Endodermal cell (in vitro differentiated cells): ENCODE data around the gene PLA2G4A. TPM values are rescaled to one million over a fixed set of nuclear protein-coding genes. Genes with fewer than 3 reads are reported as not detected.

ENCODE experiments used
- DNase-seq: peaks from one replicate; pipeline ENCODE4 v3.0.0-alpha.2; 2017
- H3K27ac ChIP-seq: 2 replicates; pipeline ENCODE4 v1.5.1; 2013; ENCODE audit warnings: mild to moderate bottlenecking, low read depth, low read length, moderate library complexity
- H3K27me3 ChIP-seq: 2 replicates; pipeline ENCODE4 v1.6.1; 2013; ENCODE audit warnings: mild to moderate bottlenecking, low read length, moderate library complexity; ENCODE audit not compliant: insufficient read depth, control insufficient read depth, poor library complexity, severe bottlenecking
- H3K36me3 ChIP-seq: 2 replicates; pipeline ENCODE4 v1.7.0; 2013; ENCODE audit warnings: mild to moderate bottlenecking, low read length, moderate library complexity; ENCODE audit not compliant: control insufficient read depth, insufficient read depth
- H3K4me1 ChIP-seq: one replicate; pipeline ENCODE4 v1.7.0; 2013; ENCODE audit warnings: low read length; ENCODE audit not compliant: control insufficient read depth, insufficient read depth
- H3K4me3 ChIP-seq: 2 replicates; pipeline ENCODE4 v1.5.1; 2013; ENCODE audit warnings: mild to moderate bottlenecking, low read length, moderate library complexity
- H3K9ac ChIP-seq: 2 replicates; pipeline ENCODE4 v1.6.1; 2013; ENCODE audit warnings: mild to moderate bottlenecking, low read length, moderate library complexity; ENCODE audit not compliant: poor library complexity, severe bottlenecking; ENCODE audit errors: extremely low read depth
- H3K9me3 ChIP-seq: 2 replicates; pipeline ENCODE4 v1.6.1; 2013; ENCODE audit warnings: mild to moderate bottlenecking, low read length, moderate library complexity; ENCODE audit not compliant: control insufficient read depth
- H3K27ac Mint-ChIP-seq: 2 replicates; pipeline ENCODE4 v1.8.0; 2020; ENCODE audit warnings: mixed read lengths
- H3K27me3 Mint-ChIP-seq: 2 replicates; pipeline ENCODE4 v1.8.0; 2021; ENCODE audit warnings: mild to moderate bottlenecking, mixed read lengths; ENCODE audit not compliant: insufficient read depth
- H3K36me3 Mint-ChIP-seq: 2 replicates; pipeline ENCODE4 v1.8.0; 2020; ENCODE audit warnings: low read depth, mixed read lengths
- H3K4me1 Mint-ChIP-seq: 2 replicates; pipeline ENCODE4 v1.8.0; 2020; ENCODE audit warnings: mixed read lengths
- H3K4me3 Mint-ChIP-seq: 2 replicates; pipeline ENCODE4 v1.8.0; 2020; ENCODE audit warnings: mild to moderate bottlenecking, moderate library complexity, mixed read lengths
- H3K9me3 Mint-ChIP-seq: 2 replicates; pipeline ENCODE4 v1.8.0; 2020; ENCODE audit warnings: mild to moderate bottlenecking, mixed read lengths
- CTCF ChIP-seq: fragments of 200-600 bp; sonication (generic); conservative IDR thresholded peaks from 2 replicates; pipeline ENCODE4 v1.5.0; 2021; ENCODE audit warnings: antibody characterized with exemption, mild to moderate bottlenecking
- WGBS, 2 experiments: methylation state at CpG; one replicate each; pipeline versions ENCODE4 v1.1.5 to v1.1.7; 2013; ENCODE audit warnings: missing lambda C conversion rate in 2 of 2, mixed read lengths in 1 of 2; ENCODE audit not compliant: insufficient coverage in 1 of 2, insufficient read length in 1 of 2; 5-methylcytosine and 5-hydroxymethylcytosine counted together
- total RNA-seq, 2 donors: library from RNA; stranded (reverse); fragmentation: NEBNext Ultra II Directional in 1 of 2; extraction: Animal tissue kit (Norgen Biotek cat#: 25700) in 1 of 2; gene quantifications; 2 replicates in 1 of 2; 3 replicates in 1 of 2; pipeline ENCODE4 v1.2.1, GENCODE V29; 2021

Gene PLA2G4A
- total RNA-seq, 2 donors from 2014 or later: 0.35 to 1.2 TPM

GRCh38 chr1:186798960-186799688 lies 29.6 kb upstream of the PLA2G4A start:
- no peak for TF ChIP-seq CTCF
- Mint-ChIP-seq H3K4me3 (no peak overlapping the region), H3K9me3 (no peaks in the 10 kb centered on the region), H3K27ac (no peak overlapping the region), H3K4me1 (no peaks in the 10 kb centered on the region), H3K36me3 (no peaks in the 10 kb centered on the region), H3K27me3 (no peaks in the 10 kb centered on the region)
- Histone ChIP-seq H3K27ac (no peak overlapping the region), H3K36me3 (no peaks in the 10 kb centered on the region), H3K4me1 (no peaks in the 10 kb centered on the region), H3K9ac (no peak overlapping the region), H3K9me3 (no peaks in the 10 kb centered on the region), H3K4me3 (no peak overlapping the region), H3K27me3 (no peaks in the 10 kb centered on the region)
- WGBS, 2 experiments: 90 to 92% methylated on average over 1 to 4 of the region's 4 CpGs
- no peak for DNase-seq

GRCh38 chr1:186799689-186800054 lies 29.1 kb upstream of the PLA2G4A start:
- DNase-seq: no peak
- Mint-ChIP-seq H3K4me1 (no peaks in the 10 kb centered on the region), H3K27me3 (no peaks in the 10 kb centered on the region), H3K36me3 (no peaks in the 10 kb centered on the region), H3K4me3 (no peak overlapping the region), H3K27ac (no peak overlapping the region), H3K9me3 (no peaks in the 10 kb centered on the region)
- H3K27ac ChIP-seq: no peak overlapping the region
- H3K4me1 ChIP-seq: no peaks in the 10 kb centered on the region
- H3K9ac ChIP-seq: no peak overlapping the region
- H3K9me3 ChIP-seq: no peaks in the 10 kb centered on the region
- no peaks in the 10 kb centered on the region for H3K36me3 ChIP-seq
- no peaks in the 10 kb centered on the region for H3K27me3 ChIP-seq
- no peak overlapping the region for H3K4me3 ChIP-seq
- TF ChIP-seq CTCF: no peak

DNA sequence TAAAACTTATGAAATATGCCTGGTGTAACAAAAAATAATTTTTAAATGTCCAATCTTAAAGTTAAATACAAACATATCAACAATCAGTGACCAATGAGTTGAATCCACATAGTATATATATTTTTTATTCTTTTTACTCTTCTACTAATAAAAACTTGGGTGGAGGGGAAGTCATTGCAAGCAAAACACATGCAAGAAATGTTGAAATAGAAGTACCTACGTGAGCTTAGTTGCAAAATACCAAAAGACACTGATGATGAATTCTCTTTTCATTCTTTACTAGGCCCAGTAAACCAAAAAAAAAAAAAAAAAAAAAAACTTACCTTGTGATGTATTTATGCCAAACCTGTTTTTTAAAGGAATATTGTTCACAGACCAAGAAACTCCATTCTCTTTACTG lies 26.4 kb upstream of the PLA2G4A start:
- no peaks in the 10 kb centered on the region for H3K36me3 ChIP-seq
- Mint-ChIP-seq H3K36me3 (no peaks in the 10 kb centered on the region), H3K4me3 (no peak overlapping the region), H3K9me3 (no peaks in the 10 kb centered on the region), H3K27ac (no peak overlapping the region), H3K27me3 (no peaks in the 10 kb centered on the region), H3K4me1 (no peaks in the 10 kb centered on the region)
- no peak for TF ChIP-seq CTCF
- H3K9me3 ChIP-seq: no peaks in the 10 kb centered on the region
- DNase-seq: no peak
- no peak overlapping the region for H3K9ac ChIP-seq
- WGBS, 2 experiments: 69% methylated on average over 1 of the region's 1 CpG; no CpG with 5 or more reads in 1 of the 2 experiments
- no peaks in the 10 kb centered on the region for H3K27me3 ChIP-seq
- no peak overlapping the region for H3K27ac ChIP-seq
- H3K4me1 ChIP-seq: no peaks in the 10 kb centered on the region
- no peak overlapping the region for H3K4me3 ChIP-seq
